HG02870 (cell line): Measurements from ENCODE around the gene RASSF8.

Source experiments
- ATAC-seq: cut with Tn5 transposase; IDR thresholded peaks from one replicate; pipeline ENCODE4 v1.9.1; 2021; ENCODE audit warnings: mild to moderate bottlenecking, moderate library complexity; ENCODE audit not compliant: unreplicated experiment

RASSF8 gene

DNA sequence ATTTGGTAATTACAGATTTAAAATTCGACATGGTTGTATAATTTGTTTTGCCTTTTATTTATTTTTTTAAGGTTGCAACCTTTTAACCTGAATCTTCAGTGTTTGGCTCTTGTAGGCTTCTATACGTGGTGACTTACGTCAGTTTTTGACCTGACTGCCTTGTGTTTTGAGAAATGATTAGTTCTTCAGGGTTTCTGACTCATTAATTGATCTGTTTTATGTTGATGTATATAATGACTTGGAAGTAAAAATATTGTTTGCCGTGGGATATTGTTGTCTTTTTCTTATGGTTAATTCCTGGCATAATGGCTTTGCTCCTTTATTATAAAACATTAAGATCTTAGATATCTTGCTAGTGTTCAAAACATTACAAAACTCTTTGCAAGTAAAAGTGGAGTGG, 2.5 kb downstream of the RASSF8 start:
- no peak for ATAC-seq

DNA sequence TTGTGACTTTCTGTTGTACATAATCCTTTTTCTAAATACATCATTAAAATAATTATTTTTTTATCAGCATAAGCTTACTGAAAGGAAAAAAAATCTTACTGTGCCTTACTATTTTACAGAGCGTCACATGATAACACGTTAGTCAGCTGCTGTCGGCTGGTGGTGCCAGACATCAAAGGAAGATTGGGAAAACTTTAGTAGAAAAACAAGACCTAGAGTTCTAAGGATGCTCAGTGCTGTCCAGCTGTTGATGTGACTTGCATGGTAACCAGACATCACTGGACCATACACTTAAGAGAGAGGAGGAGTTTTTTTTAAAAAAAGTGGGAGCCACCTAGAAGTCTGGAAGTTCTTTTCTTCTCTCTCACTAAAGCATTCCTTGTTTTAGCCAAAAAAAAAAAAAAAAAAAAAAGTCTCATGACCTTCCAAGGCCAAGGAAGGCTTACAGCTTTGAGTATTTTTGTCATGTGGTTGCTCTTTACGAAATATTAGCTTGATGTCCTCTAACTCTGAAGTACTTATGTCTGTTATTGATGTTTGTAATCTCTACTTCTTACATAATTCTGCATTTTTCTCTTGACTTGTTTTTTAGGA, 4.5 kb downstream of the RASSF8 start:
- ATAC-seq = no peak

DNA sequence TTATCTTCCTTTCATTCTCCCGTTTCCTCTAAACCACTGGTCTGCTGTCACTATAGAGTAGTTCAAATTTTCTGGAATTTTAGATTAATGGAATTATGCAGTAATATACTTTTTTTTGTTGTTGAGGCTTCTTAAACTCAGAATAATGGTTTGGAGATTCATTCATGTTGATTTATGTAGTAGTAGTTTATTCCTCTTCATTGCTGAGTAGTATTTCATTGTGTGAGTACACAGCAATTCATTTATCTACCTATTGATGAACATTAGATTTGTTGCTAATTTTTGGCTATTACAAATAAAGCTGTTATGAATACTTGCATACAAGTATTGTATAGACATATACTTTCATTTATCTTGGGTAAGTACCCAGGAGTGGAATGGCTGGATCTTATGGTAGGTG, 7.2 kb downstream of the RASSF8 start:
- no peak for ATAC-seq

- no peak for ATAC-seq
Observed at GRCh38 chr12:25970082-25970481, 11.6 kb downstream of the RASSF8 start.

GRCh38 chr12:25970916-25971653, 12.6 kb downstream of the RASSF8 start:
- ATAC-seq = no peak

DNA sequence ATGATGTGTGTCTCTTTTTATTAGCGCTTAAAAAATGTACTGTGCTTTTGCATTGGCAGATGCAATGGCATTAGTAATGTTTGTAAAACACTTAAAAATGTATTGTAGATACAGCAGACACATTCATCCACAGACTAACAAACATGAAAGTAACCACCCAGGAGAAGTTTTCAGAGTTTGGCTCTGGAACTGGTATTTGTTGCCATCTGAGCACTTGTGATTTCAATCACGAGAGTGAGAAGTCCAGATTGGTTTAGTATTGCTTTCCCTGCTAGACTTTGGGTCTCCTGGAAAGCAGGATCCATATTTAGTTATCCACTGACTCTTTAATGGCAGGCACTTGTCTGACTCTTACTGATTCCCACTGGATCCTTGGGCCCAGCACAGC, 13.2 kb downstream of the RASSF8 start:
- no peak for ATAC-seq

GRCh38 chr12:25972783-25973182, 14.3 kb downstream of the RASSF8 start:
- ATAC-seq = no peak

GRCh38 chr12:25975179-25975578, 16.7 kb downstream of the RASSF8 start:
- ATAC-seq = no peak

DNA sequence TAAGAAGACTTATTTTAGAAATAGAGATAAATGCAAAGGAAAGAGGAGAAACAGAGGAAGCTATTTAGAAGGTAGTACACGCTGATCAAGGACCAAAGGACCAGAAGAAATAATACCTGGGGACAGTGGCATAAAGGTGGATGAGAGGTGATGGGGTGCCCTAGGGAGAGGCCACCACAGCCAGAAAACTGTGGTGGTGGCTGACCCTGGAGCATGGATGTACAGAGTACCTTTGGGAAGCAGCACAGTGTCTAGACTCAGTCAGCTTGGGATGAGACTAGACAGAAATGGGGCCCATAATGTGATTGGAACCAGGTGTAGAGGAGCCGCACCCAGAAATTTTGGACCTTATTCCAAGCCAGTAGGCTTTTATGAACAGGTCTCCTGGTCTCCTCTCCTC, 17.2 kb downstream of the RASSF8 start:
- no peak for ATAC-seq

DNA sequence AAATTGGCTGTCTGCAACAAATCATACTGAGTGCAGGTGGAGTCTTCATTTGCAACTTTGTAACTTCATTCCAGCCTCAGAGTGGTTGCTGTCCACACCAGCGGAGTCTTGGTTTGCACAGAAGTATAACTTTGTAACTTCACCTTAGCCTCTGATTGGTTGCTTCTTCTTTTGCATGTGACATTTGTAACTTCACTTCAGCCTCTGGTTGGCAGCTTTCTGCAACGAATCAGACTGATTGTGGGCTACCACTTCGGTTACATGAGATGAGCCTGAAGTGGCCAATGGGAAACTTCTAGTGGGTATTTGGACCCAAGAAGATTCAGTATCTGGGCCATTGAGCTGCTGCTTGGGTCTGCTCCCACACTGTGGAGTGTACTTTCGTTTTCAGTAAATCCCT, 17.8 kb downstream of the RASSF8 start:
- ATAC-seq = no peak

GRCh38 chr12:25977047-25977446, 18.6 kb downstream of the RASSF8 start:
- ATAC-seq = no peak

DNA sequence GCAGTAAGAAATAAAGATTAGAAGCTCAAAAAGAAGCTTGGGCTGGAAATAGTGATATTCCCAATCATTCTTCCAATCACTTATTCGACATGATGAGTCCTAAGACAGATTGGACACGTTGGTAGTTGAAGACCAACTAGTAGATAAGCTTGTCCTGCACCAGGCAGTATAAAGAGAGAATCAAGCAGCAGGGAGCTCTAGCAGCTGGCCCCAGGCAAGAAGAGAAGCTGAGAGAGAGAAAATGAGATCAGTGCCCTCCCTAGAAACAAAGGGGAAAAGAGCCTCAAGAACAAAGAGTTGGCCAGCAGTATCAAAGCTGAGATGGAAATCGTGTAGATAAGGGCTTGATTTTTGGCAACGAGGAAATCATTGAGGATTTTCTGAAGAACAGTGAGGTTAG, 20.6 kb downstream of the RASSF8 start:
- ATAC-seq = no peak

DNA sequence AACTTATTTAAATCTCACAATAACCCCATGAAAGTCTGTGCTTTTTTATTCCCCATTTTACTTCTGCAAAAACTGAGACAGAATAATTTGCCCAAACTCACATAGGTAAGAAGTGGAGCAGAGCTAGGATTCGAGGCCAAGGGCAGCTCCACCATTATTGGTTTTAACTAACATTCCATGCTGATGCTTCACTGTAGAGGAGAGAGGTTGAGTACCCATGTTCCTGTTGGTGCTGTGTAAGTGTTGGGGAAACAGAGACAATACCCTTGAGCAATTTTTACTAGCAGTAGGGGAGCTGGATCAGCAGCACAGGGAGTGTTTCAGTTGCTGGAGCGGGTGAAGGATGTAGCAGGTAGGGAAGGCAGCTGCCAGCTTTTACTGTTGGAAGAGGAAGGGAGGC, 21.1 kb downstream of the RASSF8 start:
- ATAC-seq = no peak

GRCh38 chr12:25980035-25980434, 21.6 kb downstream of the RASSF8 start:
- no peak for ATAC-seq

- ATAC-seq = no peak
Observed at GRCh38 chr12:25981597-25981996, 23.1 kb downstream of the RASSF8 start.

- ATAC-seq = no peak
Observed at GRCh38 chr12:25982416-25982815, 23.9 kb downstream of the RASSF8 start.

DNA sequence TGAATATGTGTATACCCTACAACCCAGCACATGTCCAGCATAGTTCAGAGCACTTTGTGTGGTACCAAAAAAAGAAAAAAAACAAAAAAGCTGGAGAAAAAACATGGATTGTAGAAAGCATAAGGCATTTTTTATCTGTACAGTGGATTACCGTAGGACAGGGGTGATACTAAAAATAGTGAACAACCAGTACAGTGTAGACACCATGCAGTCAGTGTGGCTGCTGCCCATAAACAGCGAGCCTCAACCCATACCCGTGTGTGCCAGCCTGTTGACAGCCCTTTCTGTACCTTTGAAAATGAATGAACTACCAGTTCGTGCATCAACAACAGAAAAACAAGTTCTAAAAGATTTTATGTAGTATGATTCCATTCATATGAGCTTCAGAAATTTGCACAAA, 25.1 kb downstream of the RASSF8 start:
- no peak for ATAC-seq

GRCh38 chr12:25984759-25985158, 26.3 kb downstream of the RASSF8 start:
- no peak for ATAC-seq

- no peak for ATAC-seq
Observed at GRCh38 chr12:25985316-25986175, 27.1 kb downstream of the RASSF8 start.

DNA sequence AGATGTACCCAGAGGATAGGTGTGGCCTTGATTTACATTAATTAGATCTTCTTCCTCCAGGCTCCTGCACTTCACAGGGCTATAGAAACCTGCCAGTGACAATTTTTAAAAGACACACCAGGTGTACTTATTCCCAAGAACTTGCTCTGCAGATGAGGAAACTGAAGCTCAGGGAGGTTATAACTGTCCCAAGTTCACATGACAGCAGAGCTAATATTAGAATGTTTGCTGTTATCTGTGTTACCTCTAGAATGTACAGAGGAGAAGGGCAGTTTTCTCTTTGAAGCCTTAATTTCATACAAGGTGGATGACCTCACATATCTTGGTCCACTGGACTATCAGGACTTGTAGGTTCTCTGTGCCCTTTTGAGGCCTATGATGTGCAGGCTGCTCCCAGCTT, 27.7 kb downstream of the RASSF8 start:
- ATAC-seq = no peak

- no peak for ATAC-seq
Observed at GRCh38 chr12:25988505-25988904, 30.0 kb downstream of the RASSF8 start.

DNA sequence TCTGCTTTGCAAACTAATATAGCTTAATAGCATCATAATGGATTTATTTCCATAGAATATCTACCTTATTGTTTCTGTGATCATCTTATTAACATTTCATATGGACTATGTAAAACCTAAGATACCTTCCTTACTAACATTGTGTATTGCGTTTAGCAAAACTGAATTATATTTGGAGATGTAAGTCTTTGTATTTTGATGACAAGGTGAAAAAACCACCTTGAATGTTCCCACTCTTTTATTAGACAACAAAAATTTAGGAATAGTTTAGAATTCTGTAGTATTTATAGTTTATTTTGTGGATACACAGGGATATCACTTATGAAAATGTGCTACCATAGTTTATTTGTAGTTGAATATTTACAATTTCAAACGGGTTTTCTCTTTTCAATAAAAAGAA, 32.0 kb downstream of the RASSF8 start:
- no peak for ATAC-seq
